ENCODE results near the gene RPH3AL.

Gene RPH3AL

DNA sequence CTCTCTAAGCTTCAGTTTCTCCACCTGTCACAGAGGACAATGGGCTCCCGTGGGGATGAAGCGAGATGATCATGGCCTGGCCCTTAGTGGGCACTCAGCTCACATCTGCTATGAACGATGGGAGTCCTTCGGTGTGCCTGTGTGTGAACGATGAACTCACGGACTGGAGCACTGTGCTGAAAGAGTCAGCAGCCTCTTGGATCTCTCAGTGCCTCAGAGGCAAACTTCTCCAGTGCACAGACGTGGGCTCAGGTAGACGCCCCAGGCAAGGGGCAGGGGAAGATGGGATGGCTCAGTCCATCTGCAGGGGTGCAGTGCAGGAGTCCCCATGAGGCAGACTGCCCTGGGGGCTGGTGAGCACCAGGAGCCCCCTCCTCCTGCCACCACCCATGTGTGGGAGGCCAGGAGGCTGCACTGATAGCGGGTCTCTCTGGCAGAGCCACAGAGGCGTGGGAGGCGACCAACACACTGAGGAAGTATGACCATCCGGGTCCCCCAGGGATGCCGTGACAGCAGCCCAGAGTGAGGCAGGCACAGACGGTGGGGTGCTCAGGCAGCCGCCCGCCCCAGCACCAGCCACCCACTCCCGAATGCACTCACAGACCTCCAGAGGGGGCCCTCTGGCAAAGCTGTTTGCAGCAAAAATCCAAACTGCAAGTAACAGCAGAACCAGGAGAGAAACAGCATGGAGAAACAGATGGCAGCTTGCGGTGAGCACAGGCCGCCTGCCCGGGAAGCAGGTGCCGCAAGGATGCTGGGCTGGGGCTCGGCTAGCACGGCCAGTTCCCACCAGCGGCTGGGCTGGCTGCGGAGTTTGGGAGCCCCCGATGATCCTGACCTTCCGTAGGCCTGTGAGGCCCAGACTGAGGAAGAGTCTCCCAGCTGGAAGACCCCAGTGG, 82.7 kb downstream of the RPH3AL start:
- Histone ChIP-seq H3K4me1 (ENCODE audit: insufficient read depth, poor library complexity, severe bottlenecking) (no peaks in the 10 kb centered on the region), H3K9me3 (ENCODE audit: severe bottlenecking) (no peaks in the 10 kb centered on the region), H3K27me3 (ENCODE audit: insufficient read depth, poor library complexity, severe bottlenecking) (no peaks in the 10 kb centered on the region), H3K36me3 (ENCODE audit: low read depth) (no peaks in the 10 kb centered on the region), H3K4me3 (ENCODE audit: severe bottlenecking) (no peak overlapping the region), H3K27ac (ENCODE audit: poor library complexity, severe bottlenecking) (no peak overlapping the region)
- no peak for TF ChIP-seq CTCF (IDR thresholded peaks at IDR 0.05; ENCODE audit: poor library complexity, severe bottlenecking)
- ATAC-seq (ENCODE audit: low read depth), result no peak
- DNase-seq (ENCODE audit: low spot score), result peak; percentile 33

- ATAC-seq (ENCODE audit: low read depth), result no peak
- Histone ChIP-seq H3K27ac (ENCODE audit: poor library complexity, severe bottlenecking) (no peak overlapping the region), H3K9me3 (ENCODE audit: severe bottlenecking) (no peaks in the 10 kb centered on the region), H3K36me3 (ENCODE audit: low read depth) (no peaks in the 10 kb centered on the region), H3K4me1 (ENCODE audit: insufficient read depth, poor library complexity, severe bottlenecking) (no peaks in the 10 kb centered on the region), H3K27me3 (ENCODE audit: insufficient read depth, poor library complexity, severe bottlenecking) (no peaks in the 10 kb centered on the region), H3K4me3 (ENCODE audit: severe bottlenecking) (no peak overlapping the region)
- no peak for TF ChIP-seq CTCF (IDR thresholded peaks at IDR 0.05; ENCODE audit: poor library complexity, severe bottlenecking)
- DNase-seq (ENCODE audit: low spot score), result peak; percentile 23
These were observed 85.6 kb downstream of the RPH3AL start for GRCh38 chr17:266701-267667.

DNA sequence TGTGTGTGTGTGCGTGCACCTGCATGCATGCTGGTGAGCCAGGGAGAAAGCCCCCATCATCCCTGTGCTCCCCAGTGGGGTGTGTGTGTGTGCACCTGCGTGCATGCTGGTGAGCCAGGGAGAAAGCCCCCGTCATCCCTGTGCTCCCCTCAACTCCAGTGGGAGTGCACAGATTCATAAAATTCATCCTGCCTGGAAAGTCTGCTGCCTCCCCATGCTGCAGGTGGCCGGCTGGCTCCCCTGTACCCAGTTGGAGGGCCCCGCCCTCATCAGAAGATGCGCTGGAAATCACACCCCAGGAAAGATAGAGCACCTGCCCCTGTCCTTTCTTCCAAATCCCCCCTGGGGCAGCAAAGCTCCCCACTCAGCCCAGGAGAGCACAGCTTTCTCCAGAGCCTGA, 86.4 kb downstream of the RPH3AL start:
- no peaks in the 10 kb centered on the region for H3K9me3 ChIP-seq (ENCODE audit: severe bottlenecking)
- H3K4me3 ChIP-seq (ENCODE audit: severe bottlenecking), result no peak overlapping the region
- no peaks in the 10 kb centered on the region for H3K4me1 ChIP-seq (ENCODE audit: insufficient read depth, poor library complexity, severe bottlenecking)
- no peaks in the 10 kb centered on the region for H3K27me3 ChIP-seq (ENCODE audit: insufficient read depth, poor library complexity, severe bottlenecking)
- ATAC-seq (ENCODE audit: low read depth) (no peak), DNase-seq (ENCODE audit: low spot score) (peak; percentile 25)
- no peaks in the 10 kb centered on the region for H3K36me3 ChIP-seq (ENCODE audit: low read depth)
- TF ChIP-seq CTCF (IDR thresholded peaks at IDR 0.05; ENCODE audit: poor library complexity, severe bottlenecking), result no peak
- no peak overlapping the region for H3K27ac ChIP-seq (ENCODE audit: poor library complexity, severe bottlenecking)

- Histone ChIP-seq H3K4me1 (ENCODE audit: insufficient read depth, poor library complexity, severe bottlenecking) (no peaks in the 10 kb centered on the region), H3K4me3 (ENCODE audit: severe bottlenecking) (no peak overlapping the region), H3K9me3 (ENCODE audit: severe bottlenecking) (no peaks in the 10 kb centered on the region), H3K36me3 (ENCODE audit: low read depth) (no peaks in the 10 kb centered on the region), H3K27ac (ENCODE audit: poor library complexity, severe bottlenecking) (no peak overlapping the region), H3K27me3 (ENCODE audit: insufficient read depth, poor library complexity, severe bottlenecking) (no peaks in the 10 kb centered on the region)
- TF ChIP-seq CTCF (IDR thresholded peaks at IDR 0.05; ENCODE audit: poor library complexity, severe bottlenecking), result no peak
- ATAC-seq (ENCODE audit: low read depth) (no peak), DNase-seq (ENCODE audit: low spot score) (peak; percentile 19)
These were observed 86.9 kb downstream of the RPH3AL start for GRCh38 chr17:265718-266117.
